Testis (tissue), 3 donors: ENCODE data around the gene CYB5R3. TPM values are rescaled to one million over a fixed set of nuclear protein-coding genes. Genes with fewer than 3 reads are reported as not detected.

ENCODE experiments used
- DNase-seq: peaks from one replicate; pipeline ENCODE4 v3.0.0-alpha.2; 2019
- H3K27ac ChIP-seq, 2 donors: fragments of 200-600 bp; sonication (generic); one replicate each; pipeline ENCODE4 v1.5.1; 2019
- H3K27me3 ChIP-seq: fragments of 200-600 bp; sonication (generic); one replicate; pipeline ENCODE4 v1.5.1; 2019
- H3K36me3 ChIP-seq: fragments of 200-600 bp; sonication (generic); one replicate; pipeline ENCODE4 v1.5.1; 2017; ENCODE audit warnings: low read depth; ENCODE audit errors: missing control alignments
- H3K4me1 ChIP-seq: fragments of 200-600 bp; sonication (generic); one replicate; pipeline ENCODE4 v1.5.1; 2019
- H3K4me3 ChIP-seq, 2 donors: fragments of 200-600 bp; sonication (generic); one replicate each; pipeline ENCODE4 v1.5.1; 2017 to 2019
- H3K9me3 ChIP-seq: fragments of 200-600 bp; sonication (generic); one replicate; pipeline ENCODE4 v1.5.1; 2017
- POLR2A ChIP-seq: fragments of 450-650 bp; IDR thresholded peaks from one replicate; pipeline ENCODE4 v1.6.1; 2017; ENCODE audit warnings: antibody characterized with exemption, mild to moderate bottlenecking, moderate library complexity
- WGBS, 2 donors: methylation state at CpG; one replicate each; pipeline ENCODE4 v1.1.5; 2018; 5-methylcytosine and 5-hydroxymethylcytosine counted together
- intact Hi-C: fragments of 100-400 bp; cut with DNase I; formaldehyde crosslinking; loops from one replicate; pipeline ENCODE4 v1.15.1; 2023; ENCODE audit warnings: low total_unique reads
- polyA plus RNA-seq: library from polyadenylated mRNA; stranded (reverse); fragments of 350-450 nt; fragmentation: Illumina TruSeq; extraction: RNeasy Lipid Tissue Mini Kit (QIAGEN cat#74804); gene quantifications from one replicate; pipeline ENCODE4 v1.2.3, GENCODE V29; 2014; ENCODE audit warnings: low read depth, low replicate concordance; ENCODE audit not compliant: insufficient read depth
- total RNA-seq, 2 donors: library from RNA; depleted of rRNA; stranded (reverse); fragments of >200 nt; gene quantifications; one replicate each; pipeline ENCODE4 v1.2.3, GENCODE V29; 2016
- TF ChIP-seq, protein P1 (sequence below), 3 experiments: fragments of 450-650 bp in 2 of 3; fragments of 200-600 bp in 1 of 3; sonication (generic) in 1 of 3; IDR thresholded peaks; one replicate each; pipeline ENCODE4 v1.5.1; 2016 to 2019; ENCODE audit warnings: antibody characterized with exemption in 3 of 3, mild to moderate bottlenecking in 2 of 3, moderate library complexity in 1 of 3

Gene CYB5R3
- total and polyA plus RNA-seq, 3 donors from 2014 or later: 330 to 484 (median 423) TPM

DNA sequence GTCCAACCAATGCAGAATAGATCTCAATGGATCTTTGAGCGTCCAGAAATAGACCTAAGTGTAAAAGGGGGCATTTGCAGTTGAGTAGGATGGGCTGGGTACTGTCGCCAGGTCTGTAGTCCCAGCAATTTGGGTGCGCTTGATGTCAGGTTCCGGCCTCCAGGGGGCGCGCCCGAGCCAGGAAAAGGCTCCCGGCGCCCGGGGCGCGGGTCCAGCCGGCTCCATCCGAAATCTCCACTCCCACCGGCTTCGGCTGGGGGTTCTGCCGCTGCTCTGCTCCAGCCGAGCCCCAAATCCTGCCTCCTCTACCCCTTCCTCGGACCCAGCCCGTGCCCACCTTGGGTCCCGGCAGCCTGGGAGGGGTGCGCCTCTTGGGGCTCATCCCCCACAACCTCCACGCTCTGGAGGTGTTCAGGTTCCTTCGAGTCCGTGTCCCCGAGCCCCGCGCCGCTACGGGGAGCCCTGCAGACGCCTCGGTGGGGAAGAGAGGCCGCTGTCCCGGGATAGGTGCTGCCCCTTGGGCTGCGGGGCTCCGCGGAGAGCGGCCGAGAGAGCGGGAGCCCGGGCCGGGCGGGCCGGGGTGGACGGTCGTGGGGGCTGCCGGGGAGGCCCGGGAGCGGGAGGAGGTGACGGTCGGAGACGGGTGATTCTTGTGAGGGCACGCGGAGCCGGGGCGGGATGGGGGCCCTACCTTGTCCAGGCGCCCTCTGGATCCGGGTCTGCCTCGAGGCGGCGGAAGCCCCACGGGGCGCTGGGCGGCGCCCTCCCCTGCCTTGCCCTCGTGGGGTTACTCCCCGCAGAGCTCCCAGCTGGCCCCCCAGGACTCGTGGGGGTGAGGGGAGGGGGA is 13.0 kb upstream of the CYB5R3 start:
- H3K4me1 ChIP-seq: no peaks in the 10 kb centered on the region
- peak overlapping the region; percentile 50 to 52 for H3K4me3 ChIP-seq
- no peaks in the 10 kb centered on the region for H3K36me3 ChIP-seq
- no peaks in the 10 kb centered on the region for H3K27me3 ChIP-seq
- intact Hi-C loops: no loop called here
- H3K9me3 ChIP-seq: no peaks in the 10 kb centered on the region
- peak overlapping the region; percentile 48 to 64 for H3K27ac ChIP-seq
- peak; percentile 91 for DNase-seq
- TF ChIP-seq, protein P1, sequence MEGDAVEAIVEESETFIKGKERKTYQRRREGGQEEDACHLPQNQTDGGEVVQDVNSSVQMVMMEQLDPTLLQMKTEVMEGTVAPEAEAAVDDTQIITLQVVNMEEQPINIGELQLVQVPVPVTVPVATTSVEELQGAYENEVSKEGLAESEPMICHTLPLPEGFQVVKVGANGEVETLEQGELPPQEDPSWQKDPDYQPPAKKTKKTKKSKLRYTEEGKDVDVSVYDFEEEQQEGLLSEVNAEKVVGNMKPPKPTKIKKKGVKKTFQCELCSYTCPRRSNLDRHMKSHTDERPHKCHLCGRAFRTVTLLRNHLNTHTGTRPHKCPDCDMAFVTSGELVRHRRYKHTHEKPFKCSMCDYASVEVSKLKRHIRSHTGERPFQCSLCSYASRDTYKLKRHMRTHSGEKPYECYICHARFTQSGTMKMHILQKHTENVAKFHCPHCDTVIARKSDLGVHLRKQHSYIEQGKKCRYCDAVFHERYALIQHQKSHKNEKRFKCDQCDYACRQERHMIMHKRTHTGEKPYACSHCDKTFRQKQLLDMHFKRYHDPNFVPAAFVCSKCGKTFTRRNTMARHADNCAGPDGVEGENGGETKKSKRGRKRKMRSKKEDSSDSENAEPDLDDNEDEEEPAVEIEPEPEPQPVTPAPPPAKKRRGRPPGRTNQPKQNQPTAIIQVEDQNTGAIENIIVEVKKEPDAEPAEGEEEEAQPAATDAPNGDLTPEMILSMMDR (IDR thresholded peaks at IDR 0.05): peak; percentile 73 to 83 (median 78)
- no peak for TF ChIP-seq POLR2A
- WGBS, 2 donors: 0 to 10% methylated on average over 7 to 65 of the region's 68 CpGs

DNA sequence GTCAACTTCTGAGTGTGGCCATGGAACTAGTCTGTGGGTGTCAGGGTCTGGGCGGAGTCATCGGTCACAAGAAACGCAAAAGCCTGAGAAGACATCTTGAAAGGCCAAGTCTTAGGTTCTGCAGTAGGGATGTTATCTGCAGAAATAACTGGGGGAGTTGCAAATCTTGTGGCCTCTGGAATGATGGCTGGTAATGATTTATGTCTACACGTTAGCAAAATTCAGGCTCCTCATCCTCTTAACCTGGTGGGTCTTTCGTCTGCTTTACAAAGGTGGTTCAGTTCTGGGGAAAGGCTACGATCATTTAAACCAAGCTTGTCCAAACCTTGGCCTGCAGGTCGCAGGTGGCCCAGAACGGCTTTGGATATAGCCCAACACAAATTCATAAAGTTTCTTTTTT is 7.4 kb upstream of the CYB5R3 start:
- Histone ChIP-seq H3K27ac (no peak overlapping the region), H3K27me3 (no peaks in the 10 kb centered on the region), H3K9me3 (no peaks in the 10 kb centered on the region), H3K36me3 (no peaks in the 10 kb centered on the region), H3K4me3 (no peak overlapping the region), H3K4me1 (no peaks in the 10 kb centered on the region)
- 92% methylated on average over 8 of the region's 8 CpGs for WGBS, 2 donors
- DNase-seq: no peak
- intact Hi-C loops: no loop called here
- TF ChIP-seq POLR2A: no peak
- TF ChIP-seq, protein P1 (IDR thresholded peaks at IDR 0.05): no peak

DNA sequence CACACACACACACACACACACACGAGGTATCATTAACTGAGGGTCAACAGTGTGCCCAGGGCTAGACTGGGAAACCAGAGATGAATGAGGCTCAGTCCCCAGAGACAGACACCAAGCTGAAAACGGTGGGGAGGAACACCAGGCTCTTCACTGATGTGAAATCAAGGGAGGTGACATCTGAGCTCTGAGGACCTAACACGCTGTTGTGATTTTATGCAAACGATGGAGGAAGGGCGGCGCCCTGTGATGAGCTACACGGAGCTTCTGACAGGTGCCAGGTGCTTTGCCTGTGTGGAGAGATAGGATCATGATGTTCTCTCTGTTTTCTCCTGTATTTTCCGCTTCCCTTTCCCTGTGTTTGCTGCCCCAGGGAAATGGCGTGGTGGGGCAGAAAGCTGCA is 6.5 kb upstream of the CYB5R3 start:
- Histone ChIP-seq H3K27me3 (no peaks in the 10 kb centered on the region), H3K9me3 (no peaks in the 10 kb centered on the region), H3K36me3 (no peaks in the 10 kb centered on the region), H3K27ac (no peak overlapping the region), H3K4me3 (no peak overlapping the region), H3K4me1 (no peaks in the 10 kb centered on the region)
- TF ChIP-seq POLR2A: no peak
- TF ChIP-seq, protein P1 (IDR thresholded peaks at IDR 0.05): no peak
- DNase-seq: no peak
- WGBS, 2 donors: 83 to 84% methylated on average over 9 of the region's 9 CpGs
- intact Hi-C loops: no loop called here

DNA sequence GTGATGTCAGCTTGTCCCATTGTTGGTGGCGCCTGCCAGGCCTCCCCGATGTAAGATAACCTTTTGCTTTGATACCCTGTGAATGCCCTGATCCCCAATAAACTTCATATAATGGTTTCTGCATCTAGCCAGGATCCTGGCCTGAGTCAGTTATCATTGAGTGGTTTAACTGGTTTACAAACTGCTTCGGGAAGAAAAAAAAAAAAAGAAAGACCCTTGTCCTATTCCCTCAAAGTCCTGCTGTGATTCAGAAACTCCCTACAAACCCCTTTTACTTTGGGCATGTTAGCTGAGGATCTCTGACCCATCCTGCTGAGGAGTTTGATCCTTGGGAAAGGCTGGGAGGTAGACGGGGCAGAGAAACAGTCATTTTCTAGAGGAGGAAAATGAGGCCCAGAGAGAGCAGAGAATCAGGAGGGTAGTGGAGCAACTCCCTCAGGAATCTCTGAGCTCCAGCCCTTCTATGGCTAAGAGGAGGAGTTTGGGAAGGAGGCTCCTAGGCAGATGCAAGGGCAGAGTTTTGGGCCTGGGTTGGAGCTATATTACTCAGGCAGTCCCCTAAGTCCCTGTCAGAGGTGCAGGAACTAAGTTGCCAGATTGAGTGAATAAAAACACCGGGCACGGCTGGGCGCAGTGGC is 5.4 kb upstream of the CYB5R3 start:
- 87 to 90% methylated on average over 7 of the region's 7 CpGs for WGBS, 2 donors
- Histone ChIP-seq H3K27ac (no peak overlapping the region), H3K4me3 (no peak overlapping the region), H3K36me3 (no peaks in the 10 kb centered on the region), H3K27me3 (no peaks in the 10 kb centered on the region), H3K4me1 (no peaks in the 10 kb centered on the region), H3K9me3 (no peaks in the 10 kb centered on the region)
- no peak for DNase-seq
- TF ChIP-seq, protein P1 (IDR thresholded peaks at IDR 0.05): no peak
- intact Hi-C loops: no loop called here
